ENCODE measurements around the gene HRH1. TPM values are rescaled to one million over a fixed set of nuclear protein-coding genes. Genes with fewer than 3 reads are reported as not detected.
"Not testable (repeated sequence)": the region's sequence is repeated elsewhere in the genome, so short reads cannot be mapped to it uniquely, and the experiment has no call there.

The HRH1 gene
- total RNA-seq, 4 donors from 2014 or later, result 10.9 to 12.2 (median 11.4) TPM

- no peak overlapping the region for H3K4me3 ChIP-seq
- H3K4me1 ChIP-seq, result no peaks in the 10 kb centered on the region
- no peaks in the 10 kb centered on the region for H3K27me3 ChIP-seq
- WGBS, result 58% methylated on average over 10 of the region's 10 CpGs
- H3K9me3 ChIP-seq, result no peaks in the 10 kb centered on the region
- no peaks in the 10 kb centered on the region for H3K36me3 ChIP-seq
- no peak for DNase-seq (ENCODE audit: low spot score in 2 of 2)
- TF ChIP-seq CTCF (IDR thresholded peaks at IDR 0.05), result no peak
- TF ChIP-seq POLR2AphosphoS5 (IDR thresholded peaks at IDR 0.05), result no peak
- no peak for TF ChIP-seq EP300 (IDR thresholded peaks at IDR 0.05)
- no peak for TF ChIP-seq POLR2A (IDR thresholded peaks at IDR 0.05)
- no peak overlapping the region for H3K27ac ChIP-seq
These were observed 34.0 kb upstream of the HRH1 start for GRCh38 chr3:11120091-11120805.

GRCh38 chr3:11126653-11127052 lies 27.6 kb upstream of the HRH1 start:
- 93% methylated on average over 7 of the region's 10 CpGs for WGBS
- TF ChIP-seq EP300 (IDR thresholded peaks at IDR 0.05) (no peak), POLR2A (IDR thresholded peaks at IDR 0.05) (no peak), POLR2AphosphoS5 (IDR thresholded peaks at IDR 0.05) (no peak), CTCF (IDR thresholded peaks at IDR 0.05) (no peak)
- no peak for DNase-seq (ENCODE audit: low spot score in 2 of 2)
- H3K36me3 ChIP-seq, result no peaks in the 10 kb centered on the region
- no peak overlapping the region for H3K27ac ChIP-seq
- H3K4me3 ChIP-seq, result no peak overlapping the region
- no peaks in the 10 kb centered on the region for H3K4me1 ChIP-seq
- H3K27me3 ChIP-seq, result no peaks in the 10 kb centered on the region
- H3K9me3 ChIP-seq, result no peaks in the 10 kb centered on the region

GRCh38 chr3:11128682-11129632 lies 25.3 kb upstream of the HRH1 start:
- Histone ChIP-seq H3K9me3 (no peaks in the 10 kb centered on the region), H3K27me3 (no peaks in the 10 kb centered on the region), H3K4me3 (no peak overlapping the region), H3K4me1 (no peaks in the 10 kb centered on the region), H3K36me3 (no peaks in the 10 kb centered on the region), H3K27ac (no peak overlapping the region)
- no peak for TF ChIP-seq POLR2A (IDR thresholded peaks at IDR 0.05)
- no peak for TF ChIP-seq EP300 (IDR thresholded peaks at IDR 0.05)
- no peak for DNase-seq (ENCODE audit: low spot score in 2 of 2)
- 90% methylated on average over 8 of the region's 8 CpGs for WGBS

GRCh38 chr3:11130385-11130784 lies 23.9 kb upstream of the HRH1 start:
- no peak overlapping the region for H3K4me3 ChIP-seq
- no peaks in the 10 kb centered on the region for H3K9me3 ChIP-seq
- H3K27me3 ChIP-seq, result no peaks in the 10 kb centered on the region
- H3K36me3 ChIP-seq, result no peaks in the 10 kb centered on the region
- H3K27ac ChIP-seq, result no peak overlapping the region
- 86% methylated on average over 7 of the region's 7 CpGs for WGBS
- no peak for DNase-seq (ENCODE audit: low spot score in 2 of 2)
- TF ChIP-seq POLR2AphosphoS5 (IDR thresholded peaks at IDR 0.05) (no peak), EP300 (IDR thresholded peaks at IDR 0.05) (no peak), POLR2A (IDR thresholded peaks at IDR 0.05) (no peak), CTCF (IDR thresholded peaks at IDR 0.05) (no peak)
- no peaks in the 10 kb centered on the region for H3K4me1 ChIP-seq

GRCh38 chr3:11131371-11131770 lies 22.9 kb upstream of the HRH1 start:
- no peaks in the 10 kb centered on the region for H3K36me3 ChIP-seq
- no peak for TF ChIP-seq EP300 (IDR thresholded peaks at IDR 0.05)
- no peak for TF ChIP-seq POLR2A (IDR thresholded peaks at IDR 0.05)
- TF ChIP-seq POLR2AphosphoS5 (IDR thresholded peaks at IDR 0.05), result no peak
- TF ChIP-seq CTCF (IDR thresholded peaks at IDR 0.05), result no peak
- no peaks in the 10 kb centered on the region for H3K27me3 ChIP-seq
- DNase-seq (ENCODE audit: low spot score in 2 of 2), result no peak
- no peak overlapping the region for H3K27ac ChIP-seq
- WGBS, result 55% methylated on average over 5 of the region's 5 CpGs
- no peaks in the 10 kb centered on the region for H3K9me3 ChIP-seq
- H3K4me1 ChIP-seq, result peaks cover 5% of the 10 kb centered on the region
- no peak overlapping the region for H3K4me3 ChIP-seq

- H3K27me3 ChIP-seq; H3K27ac ChIP-seq; H3K36me3 ChIP-seq; H3K9me3 ChIP-seq; DNase-seq (ENCODE audit: low spot score in 2 of 2); H3K4me3 ChIP-seq; H3K4me1 ChIP-seq: not testable (repeated sequence)
- 83% methylated on average over 7 of the region's 7 CpGs for WGBS
These were observed 22.4 kb upstream of the HRH1 start for GRCh38 chr3:11131886-11132285.
